ENCODE data around the gene BIRC7.

Gene BIRC7

DNA sequence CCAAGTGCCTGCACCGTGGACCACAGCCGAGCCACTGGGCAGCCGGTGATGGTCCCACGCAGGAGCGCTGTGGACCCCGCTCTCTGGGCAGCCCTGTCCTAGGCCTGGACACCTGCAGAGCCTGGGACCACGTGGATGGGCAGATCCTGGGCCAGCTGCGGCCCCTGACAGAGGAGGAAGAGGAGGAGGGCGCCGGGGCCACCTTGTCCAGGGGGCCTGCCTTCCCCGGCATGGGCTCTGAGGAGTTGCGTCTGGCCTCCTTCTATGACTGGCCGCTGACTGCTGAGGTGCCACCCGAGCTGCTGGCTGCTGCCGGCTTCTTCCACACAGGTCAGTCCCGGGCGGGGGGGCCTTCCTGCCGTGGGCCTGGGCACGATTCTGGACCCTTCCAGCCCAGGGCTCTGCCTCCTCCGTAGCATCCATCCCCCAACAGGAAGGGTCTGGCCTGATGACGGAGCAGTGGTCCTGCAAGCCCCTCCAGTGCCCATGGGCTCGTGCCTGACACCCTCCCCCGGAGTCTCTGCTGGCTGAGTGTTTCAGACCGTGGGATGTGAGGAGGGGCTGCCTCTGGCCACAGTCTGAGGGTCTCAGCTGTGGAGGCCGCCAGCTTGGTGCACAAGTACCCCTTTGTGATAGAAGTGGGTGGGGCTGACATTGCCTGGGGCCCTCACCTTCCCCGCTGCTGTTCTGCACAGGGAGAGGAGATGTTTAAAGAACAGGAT, 572 bp downstream of the BIRC7 start:
- no peak for DNase-seq (ENCODE audit: low read depth)
- TF ChIP-seq, protein P1, sequence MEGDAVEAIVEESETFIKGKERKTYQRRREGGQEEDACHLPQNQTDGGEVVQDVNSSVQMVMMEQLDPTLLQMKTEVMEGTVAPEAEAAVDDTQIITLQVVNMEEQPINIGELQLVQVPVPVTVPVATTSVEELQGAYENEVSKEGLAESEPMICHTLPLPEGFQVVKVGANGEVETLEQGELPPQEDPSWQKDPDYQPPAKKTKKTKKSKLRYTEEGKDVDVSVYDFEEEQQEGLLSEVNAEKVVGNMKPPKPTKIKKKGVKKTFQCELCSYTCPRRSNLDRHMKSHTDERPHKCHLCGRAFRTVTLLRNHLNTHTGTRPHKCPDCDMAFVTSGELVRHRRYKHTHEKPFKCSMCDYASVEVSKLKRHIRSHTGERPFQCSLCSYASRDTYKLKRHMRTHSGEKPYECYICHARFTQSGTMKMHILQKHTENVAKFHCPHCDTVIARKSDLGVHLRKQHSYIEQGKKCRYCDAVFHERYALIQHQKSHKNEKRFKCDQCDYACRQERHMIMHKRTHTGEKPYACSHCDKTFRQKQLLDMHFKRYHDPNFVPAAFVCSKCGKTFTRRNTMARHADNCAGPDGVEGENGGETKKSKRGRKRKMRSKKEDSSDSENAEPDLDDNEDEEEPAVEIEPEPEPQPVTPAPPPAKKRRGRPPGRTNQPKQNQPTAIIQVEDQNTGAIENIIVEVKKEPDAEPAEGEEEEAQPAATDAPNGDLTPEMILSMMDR (IDR thresholded peaks at IDR 0.05; ENCODE audit: control insufficient read depth, insufficient read depth, low read depth, low read length, missing control alignments) = no peak
- no peak overlapping the region for H3K4me3 ChIP-seq (ENCODE audit: control insufficient read depth, low read depth, low read length)

DNA sequence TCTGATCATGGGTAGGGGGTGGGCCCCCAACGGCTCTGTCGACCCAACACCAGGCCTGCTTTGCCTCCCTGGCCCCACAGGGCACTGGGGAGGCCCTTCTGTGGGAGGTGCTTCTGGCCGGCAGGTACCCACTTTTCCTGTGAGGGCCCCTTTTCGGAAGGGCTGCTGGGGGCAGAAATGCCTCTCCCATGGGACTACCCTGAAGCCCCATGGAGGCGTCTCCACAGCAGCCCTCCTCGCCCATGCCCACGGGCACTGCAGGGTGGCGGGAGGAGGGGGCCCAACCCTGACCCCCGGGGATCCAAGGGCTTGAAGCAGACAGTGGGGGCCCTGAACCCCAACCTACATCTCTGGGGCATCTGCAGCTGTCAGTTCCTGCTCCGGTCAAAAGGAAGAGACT, 2.3 kb downstream of the BIRC7 start:
- TF ChIP-seq, protein P1 (IDR thresholded peaks at IDR 0.05; ENCODE audit: control insufficient read depth, insufficient read depth, low read depth, low read length, missing control alignments) = no peak
- no peak overlapping the region for H3K4me3 ChIP-seq (ENCODE audit: control insufficient read depth, low read depth, low read length)
- DNase-seq (ENCODE audit: low read depth) = no peak

DNA sequence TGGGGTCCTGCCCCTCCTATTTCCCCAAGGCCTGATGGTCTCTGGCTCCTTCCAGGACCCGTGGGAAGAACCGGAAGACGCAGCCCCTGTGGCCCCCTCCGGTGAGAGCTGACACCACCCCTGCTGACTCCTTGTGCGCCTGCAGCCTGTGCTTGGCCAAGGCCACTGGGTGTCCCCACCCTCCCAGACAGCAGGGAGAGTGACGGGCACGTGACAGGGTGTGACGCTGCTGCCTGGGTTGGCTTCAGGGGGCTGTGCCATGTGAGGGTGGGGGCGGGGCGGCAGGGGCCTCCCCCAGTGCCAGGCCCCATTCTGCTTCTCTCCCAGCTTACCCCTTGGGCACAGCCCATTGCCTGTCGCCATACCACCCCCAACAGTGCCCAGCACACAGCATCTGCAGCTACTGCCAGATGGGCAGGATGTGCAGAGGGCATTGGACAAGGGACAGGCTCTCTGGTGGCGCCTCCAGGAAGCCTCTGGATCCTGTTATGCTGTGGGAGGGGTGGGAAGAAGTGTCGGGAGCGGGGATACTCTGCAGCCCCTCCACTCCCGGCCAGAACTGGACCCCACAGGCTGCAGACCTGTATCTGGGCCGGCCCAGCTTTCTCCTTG, 2.9 kb downstream of the BIRC7 start:
- DNase-seq (ENCODE audit: low read depth) = no peak
- TF ChIP-seq, protein P1 (IDR thresholded peaks at IDR 0.05; ENCODE audit: control insufficient read depth, insufficient read depth, low read depth, low read length, missing control alignments) = no peak
- H3K4me3 ChIP-seq (ENCODE audit: control insufficient read depth, low read depth, low read length) = no peak overlapping the region

DNA sequence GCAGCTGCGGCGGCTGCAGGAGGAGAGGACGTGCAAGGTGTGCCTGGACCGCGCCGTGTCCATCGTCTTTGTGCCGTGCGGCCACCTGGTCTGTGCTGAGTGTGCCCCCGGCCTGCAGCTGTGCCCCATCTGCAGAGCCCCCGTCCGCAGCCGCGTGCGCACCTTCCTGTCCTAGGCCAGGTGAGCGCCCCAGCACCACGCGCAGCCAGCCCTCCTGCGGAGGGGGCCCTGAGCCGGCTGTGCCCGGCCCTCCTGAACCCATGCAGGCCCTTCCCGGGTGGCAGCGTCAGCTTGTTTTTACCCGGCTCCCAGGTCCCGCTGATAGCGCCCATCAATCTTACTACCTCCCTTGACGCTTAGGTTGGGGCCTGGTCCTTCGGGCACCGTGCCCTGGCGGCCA, 3.7 kb downstream of the BIRC7 start:
- TF ChIP-seq, protein P1 (IDR thresholded peaks at IDR 0.05; ENCODE audit: control insufficient read depth, insufficient read depth, low read depth, low read length, missing control alignments) = no peak
- H3K4me3 ChIP-seq (ENCODE audit: control insufficient read depth, low read depth, low read length) = no peak overlapping the region
- DNase-seq (ENCODE audit: low read depth) = no peak

DNA sequence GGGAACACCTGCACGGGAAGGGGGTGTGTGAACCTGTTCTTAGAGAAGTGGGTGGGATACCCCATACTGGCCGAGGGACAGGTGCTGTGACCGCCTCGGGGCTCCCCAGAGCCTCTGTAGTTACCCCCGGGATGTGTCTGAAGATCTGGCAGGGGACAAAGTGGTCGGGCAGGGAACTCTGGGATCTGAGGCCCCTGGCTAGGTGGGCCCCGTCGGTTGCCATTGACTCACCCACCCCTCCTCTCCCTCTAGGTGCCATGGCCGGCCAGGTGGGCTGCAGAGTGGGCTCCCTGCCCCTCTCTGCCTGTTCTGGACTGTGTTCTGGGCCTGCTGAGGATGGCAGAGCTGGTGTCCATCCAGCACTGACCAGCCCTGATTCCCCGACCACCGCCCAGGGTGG, 4.3 kb downstream of the BIRC7 start:
- TF ChIP-seq, protein P1 (IDR thresholded peaks at IDR 0.05; ENCODE audit: control insufficient read depth, insufficient read depth, low read depth, low read length, missing control alignments) = no peak
- no peak overlapping the region for H3K4me3 ChIP-seq (ENCODE audit: control insufficient read depth, low read depth, low read length)
- DNase-seq (ENCODE audit: low read depth) = no peak

DNA sequence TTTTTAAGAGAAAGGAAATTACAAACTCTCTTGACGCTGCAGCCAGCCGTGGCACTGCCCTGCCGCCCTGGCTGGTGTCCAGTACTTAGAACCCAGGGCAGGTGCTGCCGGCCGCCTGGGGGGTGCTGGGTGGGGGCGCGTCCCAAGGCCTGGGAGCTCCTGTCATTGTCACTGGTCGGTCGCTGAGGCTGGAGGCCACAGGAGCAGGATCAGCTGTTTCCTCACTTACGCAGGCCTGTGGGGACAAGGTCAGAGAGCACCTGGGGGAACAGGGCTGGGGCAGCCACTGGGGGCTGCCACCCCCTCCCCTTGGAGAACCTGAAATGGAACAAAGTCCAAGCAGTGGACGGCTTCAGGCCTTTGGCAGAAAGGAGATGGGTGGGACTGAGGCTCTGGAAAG, 5.6 kb downstream of the BIRC7 start:
- DNase-seq (ENCODE audit: low read depth) = no peak
- TF ChIP-seq, protein P1 (IDR thresholded peaks at IDR 0.05; ENCODE audit: control insufficient read depth, insufficient read depth, low read depth, low read length, missing control alignments) = no peak
- H3K4me3 ChIP-seq (ENCODE audit: control insufficient read depth, low read depth, low read length) = no peak overlapping the region
